Measurements from ENCODE around the gene KCNK16. TPM values are rescaled to one million over a fixed set of nuclear protein-coding genes. Genes with fewer than 3 reads are reported as not detected.
A peak's percentile ranks its signal among the peaks of the same experiment; 100 is the strongest.

The KCNK16 gene
- total and polyA plus RNA-seq, 2 of the 4 experiments (the other 2 are of a cell fraction), result not detected

DNA sequence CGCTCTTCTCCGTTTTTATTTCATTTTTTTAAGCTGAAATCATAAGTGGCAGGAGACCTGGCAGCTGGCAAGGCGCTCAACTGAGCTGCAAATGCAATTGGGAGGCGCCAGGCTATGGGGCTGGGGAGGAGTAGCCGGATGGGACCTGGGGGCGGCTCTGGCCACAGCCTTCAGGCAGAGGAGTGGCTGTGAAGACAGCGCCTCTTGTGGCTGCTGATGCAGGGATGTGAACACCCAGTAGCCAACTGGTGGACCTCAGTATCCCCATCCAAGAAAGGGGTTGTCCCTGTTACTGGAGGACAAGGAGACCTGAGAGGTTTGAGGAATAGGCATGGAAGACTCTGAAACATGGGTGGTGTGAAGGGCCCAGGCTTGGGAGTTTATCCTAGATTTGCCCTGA lies 20.9 kb downstream of the KCNK16 start:
- Histone ChIP-seq H3K4me3 (ENCODE audit: insufficient read depth, low read depth, low read length) (no peak overlapping the region), H3K9ac (ENCODE audit: low read depth, low read length) (no peak overlapping the region), H3K27me3 (ENCODE audit: control insufficient read depth, insufficient read depth, low read length) (no peaks in the 10 kb centered on the region; the same call in 1 of the 2 replicates), H2AK9ac (replicated peaks; ENCODE audit: low read depth, low read length, poor library complexity) (peak overlapping the region; percentile 55), H3K14ac (replicated peaks; ENCODE audit: low read depth, low read length) (no peak overlapping the region), H4K5ac (ENCODE audit: low read depth, low read length) (no peak overlapping the region), H4K91ac (ENCODE audit: insufficient read depth, low read depth, low read length) (no peak overlapping the region), H2AK5ac (ENCODE audit: low read depth, low read length) (no peak overlapping the region), H3K18ac (ENCODE audit: low read depth, low read length) (no peak overlapping the region), H3K9me1 (ENCODE audit: insufficient read depth, low read length) (no peaks in the 10 kb centered on the region), H2BK20ac (ENCODE audit: low read depth, low read length) (no peak overlapping the region), H3K79me1 (ENCODE audit: low read depth in 1 of 2, low read length in 2 of 2) (no peaks in the 10 kb centered on the region), H2AFZ (replicated peaks; ENCODE audit: low read length, poor library complexity) (no peak overlapping the region), H2BK5ac (ENCODE audit: low read depth, low read length, poor library complexity, severe bottlenecking) (no peak overlapping the region), H3K36me3 (ENCODE audit: control insufficient read depth, insufficient read depth, low read length) (no peaks in the 10 kb centered on the region), H2BK120ac (ENCODE audit: low read depth, low read length) (no peak overlapping the region), H3K27ac (ENCODE audit: insufficient read depth, low read length) (no peak overlapping the region), H3K4me2 (ENCODE audit: low read depth, low read length) (no peak overlapping the region), H3K9me3 (ENCODE audit: control insufficient read depth, insufficient read depth, low read length) (no peaks in the 10 kb centered on the region), H2BK15ac (ENCODE audit: low read depth, low read length) (no peak overlapping the region), H4K20me1 (ENCODE audit: insufficient read depth, low read length) (no peaks in the 10 kb centered on the region), H3K56ac (ENCODE audit: extremely low read depth, insufficient read depth, low read length) (no peak overlapping the region), H3K4me1 (ENCODE audit: control insufficient read depth, insufficient read depth, low read length) (no peaks in the 10 kb centered on the region), H3K23ac (ENCODE audit: low read depth, low read length) (no peak overlapping the region), H3K4ac (ENCODE audit: low read depth, low read length) (no peak overlapping the region), H4K8ac (ENCODE audit: low read depth in 2 of 2, low read length in 2 of 2) (no peak overlapping the region)
- no peak for ATAC-seq (ENCODE audit: low read depth)
- TF ChIP-seq RFX5 (IDR thresholded peaks at IDR 0.05; ENCODE audit: low read depth, low read length) (no peak), CHD1 (IDR thresholded peaks at IDR 0.05; ENCODE audit: low read depth, low read length) (no peak), RAD21 (IDR thresholded peaks at IDR 0.05; ENCODE audit: low read length) (no peak), BHLHE40 (IDR thresholded peaks at IDR 0.05; ENCODE audit: low read depth, low read length) (no peak), MAFK (IDR thresholded peaks at IDR 0.05; ENCODE audit: low read depth, low read length) (no peak), NFE2L2 (IDR thresholded peaks at IDR 0.05; ENCODE audit: low read depth, low read length) (no peak)
- TF ChIP-seq, protein P1, sequence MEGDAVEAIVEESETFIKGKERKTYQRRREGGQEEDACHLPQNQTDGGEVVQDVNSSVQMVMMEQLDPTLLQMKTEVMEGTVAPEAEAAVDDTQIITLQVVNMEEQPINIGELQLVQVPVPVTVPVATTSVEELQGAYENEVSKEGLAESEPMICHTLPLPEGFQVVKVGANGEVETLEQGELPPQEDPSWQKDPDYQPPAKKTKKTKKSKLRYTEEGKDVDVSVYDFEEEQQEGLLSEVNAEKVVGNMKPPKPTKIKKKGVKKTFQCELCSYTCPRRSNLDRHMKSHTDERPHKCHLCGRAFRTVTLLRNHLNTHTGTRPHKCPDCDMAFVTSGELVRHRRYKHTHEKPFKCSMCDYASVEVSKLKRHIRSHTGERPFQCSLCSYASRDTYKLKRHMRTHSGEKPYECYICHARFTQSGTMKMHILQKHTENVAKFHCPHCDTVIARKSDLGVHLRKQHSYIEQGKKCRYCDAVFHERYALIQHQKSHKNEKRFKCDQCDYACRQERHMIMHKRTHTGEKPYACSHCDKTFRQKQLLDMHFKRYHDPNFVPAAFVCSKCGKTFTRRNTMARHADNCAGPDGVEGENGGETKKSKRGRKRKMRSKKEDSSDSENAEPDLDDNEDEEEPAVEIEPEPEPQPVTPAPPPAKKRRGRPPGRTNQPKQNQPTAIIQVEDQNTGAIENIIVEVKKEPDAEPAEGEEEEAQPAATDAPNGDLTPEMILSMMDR (conservative IDR thresholded peaks at IDR 0.05; ENCODE audit: low read depth, low read length), result 0 out of 2 replicates have a peak, but pooled peaks have one; percentile 9
- no TSS peak for BruUV-seq (replicated peaks)
- dilution Hi-C loops (cut with HindIII; ENCODE audit: low sequenced_read_pairs, unreplicated experiment) (no loop called here), in situ Hi-C loops (cut with MboI; ENCODE audit: low sequenced_read_pairs) (loop anchor here (10.0 kb wide), 1 partner anchor 327 kb away; no protein-coding TSS in a partner anchor), intact Hi-C loops (cut with micrococcal nuclease) (loop anchor here (2.0 kb wide), 1 partner anchor 305 kb away; no protein-coding TSS in a partner anchor)
- POLR2A ChIA-PET (ENCODE audit: unreplicated experiment), result no interaction called here
- CTCF ChIA-PET, result no interaction called here
- 65% methylated on average over 2 of the region's 7 CpGs; no CpG with 5 or more reads in 1 of the 2 experiments for WGBS, 2 experiments (ENCODE audit: extremely low coverage in 2 of 2, insufficient read length in 1 of 2)
- DNase-seq, result no peak

Measured in IMR-90 (cell line).